Left lobe of liver (tissue), 2 donors: ENCODE results near the gene NSD2. TPM values are rescaled to one million over a fixed set of nuclear protein-coding genes. Genes with fewer than 3 reads are reported as not detected.

ENCODE experiments used
- ATAC-seq: fragments of 200-7000 bp; cut with Tn5 transposase; one replicate; pipeline ENCODE4 v1.9.1; 2020; ENCODE audit warnings: mild to moderate bottlenecking, moderate library complexity
- DNase-seq: peaks from one replicate; pipeline ENCODE4 v3.0.0-alpha.2; 2020; ENCODE audit warnings: low spot score
- total RNA-seq: library from RNA; stranded (reverse); gene quantifications from one replicate; pipeline ENCODE4 v1.2.1, GENCODE V29; 2021
- donor health status: DM: no; HTN: no; CAD: no; lungs with moderate emphysema.
- donor health status: DM: no; HTN: yes; CAD: no.

Gene NSD2
- total RNA-seq, 1 donor from 2014 or later, result 13.5 TPM

DNA sequence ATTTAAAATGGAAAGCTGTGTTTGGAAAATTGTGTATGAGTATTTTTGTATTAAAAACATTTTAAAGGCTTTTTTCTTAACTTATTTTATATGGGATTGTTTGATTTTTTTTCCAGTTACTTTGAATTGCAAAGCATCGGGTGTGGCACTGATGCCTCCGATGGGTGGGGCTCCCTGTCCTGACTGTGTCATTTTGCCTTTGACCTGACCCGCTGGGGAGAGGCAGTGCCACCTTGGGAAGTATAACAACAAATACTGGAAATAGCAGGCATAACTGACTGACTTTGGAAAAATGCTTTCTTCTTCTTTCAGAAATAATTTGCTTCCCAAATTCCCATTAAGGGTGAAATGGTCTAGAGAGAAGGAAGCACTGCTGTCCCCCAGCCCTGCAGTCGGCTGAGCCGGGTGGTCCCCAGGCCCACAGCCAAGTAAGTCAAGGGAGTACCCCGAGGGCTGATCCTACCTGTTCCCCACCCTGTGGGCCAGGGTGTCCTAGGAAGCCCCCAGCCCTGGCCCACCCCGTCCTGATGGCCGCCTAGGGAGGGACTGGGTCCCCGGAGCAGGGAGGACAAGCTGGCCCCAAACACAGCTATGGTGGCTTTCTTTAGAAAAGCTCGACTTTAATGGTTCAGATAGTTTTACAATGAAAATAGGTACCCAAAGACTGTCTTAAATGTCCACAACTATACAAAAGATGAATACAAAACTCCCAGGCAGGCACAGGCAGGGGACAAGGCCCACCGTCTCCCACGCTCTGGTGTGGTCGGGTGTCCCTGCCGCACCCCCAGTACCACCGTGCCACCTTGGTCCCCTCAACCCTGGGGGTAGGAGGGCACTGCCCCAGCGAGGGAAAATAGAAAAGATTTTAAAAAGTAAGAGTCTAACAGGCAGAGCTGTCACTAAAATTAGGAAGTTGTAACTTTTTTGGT, 111.2 kb downstream of the NSD2 start:
- DNase-seq (no peak), ATAC-seq (no peak)

DNA sequence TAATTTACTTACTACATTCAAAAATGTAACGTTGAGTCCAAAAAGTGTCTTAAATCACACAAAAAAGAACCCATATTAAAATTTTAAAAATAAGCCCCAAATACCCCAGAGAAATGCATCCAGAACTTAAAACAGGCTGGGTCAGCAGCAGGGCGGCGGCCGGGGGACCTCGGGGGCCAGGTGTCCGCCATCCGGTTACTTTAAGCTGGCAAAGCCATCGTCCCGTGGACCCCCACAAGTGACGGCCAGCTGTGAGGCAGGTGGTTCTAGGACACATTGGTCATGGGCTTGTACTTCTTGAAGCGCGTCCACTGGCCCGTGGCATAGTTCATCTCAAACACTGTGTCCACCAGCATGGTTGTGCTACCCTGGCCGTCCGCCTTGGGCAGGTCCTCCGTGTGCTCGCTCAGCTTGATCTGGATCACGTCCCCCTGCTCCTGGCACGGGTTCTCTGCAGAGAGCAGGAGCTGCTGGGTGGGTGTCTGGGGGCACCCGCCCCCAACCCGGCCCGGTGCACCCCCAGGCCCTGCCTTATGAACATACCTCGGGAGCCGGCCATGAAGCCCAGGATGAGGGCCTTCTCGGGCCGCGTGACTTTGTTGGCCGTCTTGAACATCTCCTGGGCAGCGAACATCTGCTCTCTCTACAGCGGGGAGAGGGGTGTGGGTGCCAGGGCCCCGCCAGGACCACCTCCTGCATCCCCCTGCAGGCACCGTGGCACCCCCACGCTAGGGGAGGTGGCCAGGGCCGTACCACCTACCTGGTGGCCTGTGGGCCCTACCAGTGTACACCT, 112.1 kb downstream of the NSD2 start:
- DNase-seq (no peak), ATAC-seq (no peak)

DNA sequence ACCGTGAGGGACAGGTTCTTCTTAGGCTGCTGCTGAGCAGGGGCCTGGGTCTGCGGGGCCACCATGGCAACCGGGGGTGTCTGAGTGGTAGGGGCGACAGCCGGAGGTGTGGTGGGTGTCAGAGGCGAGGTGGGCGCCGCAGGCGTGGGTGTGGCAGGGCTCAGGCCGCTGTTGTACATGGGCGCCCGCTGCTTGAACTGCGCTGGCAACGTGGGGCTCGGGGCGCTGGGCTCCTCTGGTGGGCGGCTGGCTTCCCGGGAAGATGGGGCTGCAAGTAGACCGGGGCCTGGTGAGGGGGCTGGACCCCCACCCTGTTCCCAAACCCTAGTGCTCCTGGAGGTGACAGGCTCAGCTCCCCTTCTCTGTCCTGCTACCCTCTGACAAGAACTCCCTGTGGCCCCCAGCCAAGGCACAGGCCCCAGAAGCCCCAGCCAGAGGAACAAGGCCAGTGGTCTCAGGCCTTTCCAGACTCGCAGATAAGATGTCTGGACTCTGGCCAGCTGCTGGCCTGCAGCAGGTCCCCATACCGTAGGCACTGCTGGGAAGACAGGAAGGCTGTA, 112.7 kb downstream of the NSD2 start:
- DNase-seq (peak; percentile 42), ATAC-seq (no peak)

DNA sequence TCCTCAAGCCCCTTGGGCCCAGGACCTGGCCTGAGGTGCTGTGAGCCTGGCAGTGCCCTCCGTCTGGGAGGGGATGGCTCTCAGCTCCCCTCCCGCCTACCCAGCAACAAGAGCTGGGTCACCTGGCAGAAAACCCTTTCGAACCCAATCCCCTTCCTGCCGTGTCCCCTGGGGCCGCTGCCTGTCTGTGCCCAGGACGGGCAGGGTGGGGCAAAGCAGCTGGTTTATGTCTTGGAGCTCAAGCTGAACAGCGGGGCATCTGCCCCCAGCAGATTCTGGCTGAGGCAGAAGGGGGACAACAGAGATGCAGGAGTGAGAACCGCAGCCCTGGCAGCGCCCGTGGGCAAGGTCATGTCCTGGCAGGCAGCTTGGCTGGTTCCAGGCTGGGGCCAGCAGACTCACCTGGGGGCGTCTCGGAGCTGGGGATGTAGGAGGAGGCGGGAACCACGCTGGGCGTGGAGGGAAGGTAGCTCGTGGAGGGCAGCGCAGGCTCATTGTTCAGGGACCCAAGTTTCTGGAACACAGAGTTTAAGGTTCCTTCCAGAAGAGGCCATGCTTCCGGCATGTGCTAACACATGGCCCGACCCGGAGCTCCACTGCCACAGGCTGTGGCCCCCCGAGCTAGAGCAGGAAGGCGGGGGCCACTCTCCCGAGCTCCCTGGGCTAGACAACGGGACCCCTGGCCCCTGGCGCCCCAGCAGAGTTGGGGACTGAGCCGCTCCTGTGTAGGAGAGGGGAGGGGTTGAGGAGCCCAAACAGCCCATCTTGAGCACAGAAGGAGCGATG, 113.4 kb downstream of the NSD2 start:
- ATAC-seq (peak; percentile 5), DNase-seq (no peak)

DNA sequence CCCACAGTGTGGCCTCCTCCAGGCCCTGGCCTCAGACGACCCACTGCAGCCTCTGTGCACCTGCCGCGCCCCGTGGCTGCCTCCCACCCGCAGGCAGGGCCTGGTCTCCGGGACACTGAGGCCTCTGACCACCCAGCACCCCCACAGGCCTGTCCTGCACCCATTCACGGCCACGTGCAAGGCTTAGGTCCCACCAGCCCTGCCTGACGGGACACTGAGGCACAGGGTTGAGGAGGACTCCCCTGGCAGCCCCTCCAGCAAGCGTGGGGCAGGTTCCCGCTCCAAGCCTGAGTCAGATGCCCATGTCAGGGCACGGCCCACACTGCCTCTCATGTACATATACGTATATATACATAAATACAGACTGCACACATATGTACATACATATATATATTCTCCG, 114.1 kb downstream of the NSD2 start:
- ATAC-seq, result no peak
- no peak for DNase-seq

DNA sequence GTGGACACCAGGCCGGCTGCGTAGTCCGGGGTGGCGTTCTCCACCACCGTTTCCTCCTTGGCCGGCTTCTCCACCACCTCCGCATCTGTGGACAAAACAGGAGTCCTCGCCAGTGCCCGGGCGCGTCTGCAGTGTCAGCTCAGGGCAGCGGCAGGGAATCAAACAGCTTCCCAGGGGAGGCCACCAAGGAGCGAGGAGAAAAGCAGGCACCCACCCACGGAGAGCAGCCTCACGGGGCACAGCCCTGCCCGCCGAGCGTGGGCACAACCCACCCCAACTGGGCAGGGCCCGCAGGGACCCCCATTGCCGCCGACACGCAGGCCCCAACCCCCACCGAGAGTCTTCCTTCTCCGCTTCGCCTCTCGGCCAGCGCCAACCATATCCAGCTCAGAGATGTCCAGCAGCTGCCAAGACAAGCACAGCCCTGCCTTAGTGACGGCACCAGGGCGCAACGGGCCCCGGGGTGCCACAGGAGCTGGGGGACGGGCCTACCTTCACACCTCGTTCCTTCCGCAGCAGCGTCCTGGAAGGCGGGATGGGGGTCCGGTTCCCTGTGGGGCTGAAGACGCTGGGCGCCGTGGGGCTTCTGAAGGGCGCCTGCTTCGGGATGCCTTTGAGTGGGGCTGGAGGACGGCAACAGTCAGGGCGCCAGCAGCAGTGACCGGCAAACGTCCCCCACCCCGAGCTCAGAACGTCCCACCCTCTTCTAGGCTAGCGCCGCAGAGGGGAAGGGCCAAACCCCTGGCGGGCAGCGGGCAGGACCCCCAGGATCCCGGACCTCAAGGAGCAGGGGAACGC, 114.8 kb downstream of the NSD2 start:
- no peak for ATAC-seq
- no peak for DNase-seq

DNA sequence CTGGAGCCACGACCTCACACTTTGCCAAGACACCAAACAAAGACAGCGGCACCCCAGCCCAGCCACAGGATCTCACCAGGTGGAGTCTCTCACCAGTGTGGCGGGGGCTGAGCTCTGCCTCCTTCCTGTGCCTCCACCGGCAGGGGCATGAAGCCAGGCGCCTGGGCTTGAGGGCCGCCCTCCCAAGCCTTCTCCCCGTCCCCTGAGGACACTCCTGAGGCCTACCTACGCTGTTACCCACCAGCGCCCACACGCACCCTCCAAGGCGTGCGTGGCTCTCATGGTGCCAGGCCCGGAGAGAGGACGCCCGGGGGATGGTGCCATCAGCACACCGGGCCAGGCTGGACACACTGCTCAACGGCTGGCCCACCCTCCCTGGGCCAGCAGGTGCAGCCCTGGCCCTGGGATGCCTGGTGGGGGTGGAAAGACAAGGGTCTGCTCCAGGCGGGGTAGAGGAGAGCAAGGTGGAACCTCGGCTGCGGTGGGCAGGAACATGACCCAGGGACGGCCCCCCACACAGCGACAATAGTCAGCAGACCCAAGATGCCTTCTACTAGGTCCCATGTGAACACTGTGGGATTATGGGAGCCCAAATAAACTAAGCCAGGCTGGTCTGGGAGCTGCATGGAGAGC, 115.5 kb downstream of the NSD2 start:
- ATAC-seq, result no peak
- DNase-seq, result no peak

DNA sequence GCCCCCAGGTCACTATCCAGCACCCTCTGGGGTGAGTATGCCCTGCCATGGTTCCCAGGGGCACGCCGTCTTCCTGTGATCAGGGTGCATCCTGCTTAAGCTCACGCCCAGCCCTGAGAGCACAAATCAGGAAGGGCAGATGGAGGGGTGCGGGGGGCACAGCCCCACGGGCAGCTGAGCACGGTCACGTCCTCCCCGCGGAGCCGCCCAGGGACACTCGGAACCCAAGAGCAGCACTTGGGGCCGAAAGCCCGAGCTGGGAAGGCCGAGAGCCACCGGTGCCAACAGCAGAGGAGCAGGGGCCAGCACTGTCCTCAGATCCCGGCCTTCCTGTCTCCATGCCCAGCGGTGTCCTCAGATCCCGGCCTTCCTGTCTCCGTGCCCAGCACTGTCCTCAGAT, 116.1 kb downstream of the NSD2 start:
- DNase-seq (no peak), ATAC-seq (no peak)

DNA sequence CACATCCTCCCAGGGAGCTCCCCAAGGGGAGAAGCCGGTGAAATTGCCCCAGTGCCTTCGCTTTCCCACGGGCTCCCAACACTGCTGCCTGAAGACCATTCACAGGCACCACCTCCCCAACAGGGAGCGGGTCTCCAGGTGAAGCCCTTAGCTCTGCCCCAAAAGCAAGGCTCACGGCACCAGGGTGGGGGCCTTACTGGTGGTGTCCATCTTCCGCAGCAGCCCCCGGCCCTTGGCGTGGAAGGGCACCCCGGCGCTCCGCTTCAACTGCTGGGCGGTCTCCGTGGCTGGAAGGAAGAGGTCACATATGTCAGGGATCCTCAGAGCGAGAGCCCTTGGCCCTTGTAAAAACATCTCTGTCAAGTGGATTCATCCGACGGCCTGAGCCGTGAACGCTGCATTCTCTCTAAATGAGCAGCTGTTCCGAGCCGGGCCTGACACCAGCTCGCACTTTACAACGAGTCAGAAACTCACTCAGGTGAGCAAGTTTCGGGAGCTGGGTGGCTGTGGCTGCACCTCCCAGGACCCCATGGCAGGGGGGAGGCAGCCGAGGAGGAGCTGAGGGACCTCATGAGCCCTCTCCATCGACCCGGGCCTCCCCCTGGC, 116.6 kb downstream of the NSD2 start:
- no peak for DNase-seq
- no peak for ATAC-seq

DNA sequence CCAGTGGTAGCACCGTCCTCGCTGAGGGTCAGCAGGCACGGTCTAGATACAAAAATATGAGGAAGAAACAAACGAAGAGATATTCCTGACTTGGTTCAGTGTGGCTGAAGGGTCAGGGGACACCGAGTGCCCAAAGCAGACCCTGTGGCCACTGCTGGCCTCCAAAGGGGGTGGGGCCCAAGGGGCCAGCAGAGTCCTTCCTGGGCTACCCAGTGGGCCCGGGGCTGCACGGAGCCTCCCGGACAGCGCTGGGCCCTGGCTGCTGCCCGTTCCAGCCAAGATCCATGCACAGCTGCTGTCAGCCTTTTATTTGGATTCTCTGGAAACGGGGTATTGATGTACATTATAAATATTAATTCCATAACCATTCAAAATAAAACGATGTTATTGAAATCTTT, 117.1 kb downstream of the NSD2 start:
- no peak for DNase-seq
- ATAC-seq, result no peak

DNA sequence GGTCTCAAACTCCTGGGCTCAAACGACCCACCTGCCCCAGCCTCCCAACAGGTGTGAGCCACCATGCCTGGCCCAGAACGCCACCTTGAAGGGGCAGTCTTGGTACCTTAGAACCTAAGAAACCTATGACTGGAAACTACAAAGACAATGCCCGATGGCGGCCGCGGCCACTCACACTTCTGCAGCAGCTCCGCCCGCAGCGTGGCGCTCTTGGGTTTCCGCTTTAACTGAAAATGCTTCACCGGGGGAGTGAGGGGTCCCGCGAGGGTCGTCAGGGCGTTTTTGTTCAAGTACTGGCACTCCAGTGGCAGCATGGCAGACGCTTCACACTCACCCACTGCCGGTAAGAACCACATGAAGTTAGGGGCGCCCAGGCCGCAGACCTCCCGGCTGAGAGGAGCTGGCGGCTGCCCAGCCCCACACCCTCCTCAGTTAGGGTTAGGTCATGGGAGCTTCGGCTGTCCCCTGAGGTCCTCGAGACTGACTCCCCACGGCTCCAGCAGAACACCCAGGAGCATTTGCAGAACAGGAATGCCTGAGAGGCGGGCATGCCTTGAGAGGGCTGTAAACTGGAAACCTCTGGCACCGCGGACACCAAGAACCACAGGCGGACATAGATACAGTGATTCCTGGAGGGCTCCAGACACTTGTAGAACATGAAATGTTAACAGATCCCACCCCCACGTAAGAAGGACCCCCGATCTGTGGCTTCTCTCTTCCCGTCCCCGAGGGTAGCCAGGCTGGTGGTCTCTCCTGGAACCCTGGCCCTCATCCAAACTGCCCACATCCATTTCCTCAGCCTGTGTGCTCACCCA, 118.5 kb downstream of the NSD2 start:
- no peak for ATAC-seq
- DNase-seq, result no peak

DNA sequence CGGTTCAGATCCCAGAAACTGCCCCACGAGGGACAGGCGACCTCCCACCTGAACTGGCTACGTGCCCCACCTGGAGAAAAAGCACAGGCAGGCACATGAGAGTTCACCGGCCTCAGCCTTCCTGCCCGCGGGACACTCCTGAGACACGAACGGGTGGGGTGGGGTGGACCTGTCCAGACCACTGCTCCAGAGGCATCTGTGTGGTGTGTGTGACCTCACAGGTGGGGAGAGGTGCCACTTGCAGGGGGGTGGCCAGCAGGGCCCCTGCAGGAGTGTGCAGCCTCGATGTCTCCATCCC, 119.1 kb downstream of the NSD2 start:
- ATAC-seq (no peak), DNase-seq (no peak)

DNA sequence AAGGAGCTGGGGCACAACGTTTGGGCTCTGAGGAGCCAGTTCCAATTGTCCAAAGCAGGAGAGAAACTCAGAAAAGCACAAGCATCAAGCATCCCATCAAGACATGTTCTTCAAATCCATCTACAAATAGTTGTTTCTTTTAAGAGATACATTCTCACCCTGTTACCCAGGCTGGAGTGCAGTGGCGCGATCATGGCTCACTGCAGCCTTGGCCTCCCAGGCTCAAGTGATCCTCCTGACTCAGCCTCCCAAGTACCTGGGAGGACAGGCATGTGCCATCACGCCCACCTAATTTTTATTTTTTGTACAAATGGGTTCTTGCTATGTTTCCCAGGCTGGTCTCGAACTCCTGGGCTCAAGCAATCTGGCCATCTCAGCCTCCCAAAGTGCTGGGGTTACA, 119.5 kb downstream of the NSD2 start:
- DNase-seq (no peak), ATAC-seq (no peak)

DNA sequence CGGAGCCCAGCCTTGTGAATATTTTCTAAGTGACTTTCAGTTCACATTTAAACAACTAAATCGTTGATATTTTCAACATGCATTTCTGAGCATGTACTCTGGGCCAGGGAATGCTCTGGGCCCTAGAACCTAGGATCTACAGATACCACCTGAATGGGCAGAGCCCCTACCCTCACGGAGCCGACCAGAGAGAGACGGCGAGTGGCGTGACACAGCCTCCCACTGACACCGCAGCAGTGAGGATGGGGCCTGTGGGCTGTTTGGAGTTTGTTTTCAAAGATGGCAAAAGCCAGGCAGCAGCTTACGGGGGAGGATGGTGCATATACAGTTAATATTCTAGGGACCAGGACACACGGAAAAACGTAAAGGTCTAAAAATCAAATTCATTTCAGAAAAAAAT, 119.9 kb downstream of the NSD2 start:
- DNase-seq, result no peak
- no peak for ATAC-seq

DNA sequence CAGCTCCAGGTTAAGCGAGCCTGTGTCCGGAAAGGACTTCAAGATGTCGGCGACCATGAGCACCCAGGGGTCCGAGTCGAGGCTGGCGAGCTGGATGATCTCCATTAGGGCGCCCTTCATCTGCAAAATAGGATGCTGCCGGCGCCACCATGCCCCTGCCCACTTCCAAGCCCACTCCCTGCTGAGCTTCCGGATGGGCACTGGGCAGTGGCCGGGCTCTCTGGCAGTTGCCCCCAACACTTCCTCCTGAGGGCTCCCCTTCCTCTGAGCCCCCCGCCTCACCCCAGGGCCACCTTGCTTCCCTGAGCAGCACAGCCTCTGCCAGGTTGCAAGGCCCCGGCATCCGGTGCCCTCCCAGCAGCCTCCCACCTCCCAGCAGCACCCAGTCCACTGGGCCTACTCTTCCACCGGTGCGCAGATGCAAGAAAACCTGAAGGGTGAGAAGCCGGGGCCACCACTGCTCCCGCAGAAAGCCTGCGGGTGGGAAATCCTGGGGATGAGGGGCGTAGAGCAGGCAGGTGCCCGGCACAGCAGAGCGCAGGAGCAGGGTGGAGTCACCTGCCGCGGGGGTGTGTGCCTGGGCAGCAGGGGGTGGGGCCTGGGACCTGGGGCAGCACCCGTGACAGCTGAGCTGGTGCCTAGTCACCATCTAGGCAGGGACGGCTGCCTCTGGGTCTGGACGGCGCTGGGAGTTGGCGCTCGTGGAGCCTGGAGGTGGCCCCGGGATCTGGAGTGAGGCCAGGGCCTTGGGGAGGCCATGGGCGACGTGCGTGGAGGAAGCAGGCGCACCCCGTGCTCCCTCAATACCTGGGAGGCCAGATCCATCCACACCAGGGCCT, 120.6 kb downstream of the NSD2 start:
- peak; percentile 18 for ATAC-seq
- peak; percentile 27 for DNase-seq

DNA sequence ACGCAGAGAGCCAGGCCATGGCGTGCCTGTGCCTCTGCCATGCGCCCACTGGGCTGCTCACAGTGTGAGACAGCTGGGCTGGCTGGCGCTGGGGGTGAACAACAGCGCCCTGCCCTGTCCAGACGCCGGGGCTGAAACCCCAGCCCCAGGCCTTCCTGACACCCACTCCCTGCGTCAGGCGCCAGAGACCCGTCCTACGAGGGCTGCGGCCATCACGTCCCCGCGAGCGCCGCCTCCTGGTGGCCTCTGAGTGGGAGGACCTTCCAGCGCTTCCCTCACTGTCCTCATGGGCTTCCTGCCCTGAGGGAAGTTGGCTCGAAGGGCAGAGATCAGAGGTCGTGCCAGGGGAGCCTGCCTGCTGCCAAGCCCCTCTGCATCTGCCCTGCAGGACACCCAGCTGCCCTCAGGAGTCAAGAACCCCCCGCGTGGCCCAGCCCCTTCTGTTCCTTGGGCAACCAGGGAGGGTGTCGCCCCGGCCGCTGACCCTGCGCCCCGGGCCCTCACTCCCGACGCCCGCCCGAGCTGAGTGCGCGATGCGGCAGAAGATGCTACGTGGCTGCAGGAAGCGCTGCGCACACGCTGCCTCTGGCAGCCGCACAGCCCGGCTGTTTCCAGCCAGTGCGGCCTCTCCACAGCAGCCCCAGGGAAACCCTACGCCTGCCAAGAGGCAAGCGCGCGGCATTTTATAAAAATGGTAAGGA, 121.4 kb downstream of the NSD2 start:
- DNase-seq (peak; percentile 24), ATAC-seq (peak; percentile 9)

DNA sequence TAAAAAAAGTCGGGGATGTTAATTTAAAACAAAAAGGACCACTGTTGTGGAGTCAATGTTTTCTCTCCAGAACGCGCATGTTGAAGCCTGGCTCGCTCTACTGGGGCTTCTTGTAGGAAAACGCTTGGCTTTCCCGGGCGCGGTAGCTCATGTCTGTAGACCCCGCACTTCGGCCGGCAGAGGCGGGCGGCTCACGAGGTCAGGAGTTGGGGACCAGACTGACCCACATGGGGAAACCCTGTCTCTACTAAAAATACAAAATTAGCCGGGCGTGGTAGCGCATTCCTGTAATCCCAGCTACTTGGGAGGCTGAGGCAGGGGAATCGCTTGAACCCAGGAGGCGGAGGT, 122.0 kb downstream of the NSD2 start:
- DNase-seq, result peak; percentile 29
- ATAC-seq, result no peak
